NCI-H146 treated with DMSO at 0.1 percent for 48 hours (cell line): ENCODE measurements around the gene NOX5.
"Not testable (repeated sequence)": the region's sequence is repeated elsewhere in the genome, so short reads cannot be mapped to it uniquely, and the experiment has no call there.

ENCODE experiments used
- DNase-seq: peaks from one replicate; lab custom pipeline; 2025; ENCODE audit not compliant: unreplicated experiment; lab: John Stamatoyannopoulos, UW

The NOX5 gene

DNA sequence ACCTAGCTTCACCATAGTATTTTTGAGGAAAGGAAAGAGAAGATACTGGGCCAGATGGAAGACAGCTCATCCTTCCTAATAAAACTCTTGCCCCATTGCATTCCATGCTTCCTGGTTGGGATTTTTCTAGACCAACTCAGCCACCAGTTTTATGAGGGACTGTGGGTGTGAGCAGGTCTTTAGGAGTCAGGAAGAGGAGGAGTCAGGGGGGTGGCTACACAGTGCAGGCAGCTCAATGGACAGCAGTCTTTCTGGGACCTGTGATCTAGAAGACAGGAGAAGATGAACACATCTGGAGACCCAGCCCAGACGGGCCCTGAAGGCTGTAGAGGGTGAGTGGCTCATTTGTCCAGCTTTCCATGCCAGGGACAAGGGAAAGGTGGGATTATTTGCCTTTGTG, at the start of gene NOX5:
Gene NOX5 (plus strand): TSS at position 242 of the 400 bp plus-strand sequence. CDS start 41 bp downstream, at position 283.
- no peak for DNase-seq

- no peak for DNase-seq
Observed at GRCh38 chr15:68966996-68967395, 47.5 kb upstream of the NOX5 start.

DNA sequence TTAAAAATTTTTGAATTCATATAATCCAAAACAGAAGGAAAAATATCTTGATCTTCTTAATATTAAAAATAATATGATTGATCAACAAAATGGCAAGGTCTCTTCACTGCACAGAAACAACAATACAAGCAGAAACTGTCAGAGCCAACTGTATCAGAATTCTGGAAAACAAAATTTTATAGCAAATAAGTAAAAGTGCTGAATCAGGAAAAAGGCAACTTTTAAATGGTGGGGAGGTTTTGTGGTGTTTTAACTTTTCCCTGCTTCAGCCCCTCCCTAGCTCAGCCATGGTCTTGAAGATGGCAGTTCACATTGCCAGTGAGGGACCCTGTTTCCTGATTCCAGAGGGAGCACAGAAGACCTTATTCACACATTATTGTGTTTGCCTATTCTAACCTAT, 46.5 kb upstream of the NOX5 start:
- no peak for DNase-seq

- no peak for DNase-seq
Observed at GRCh38 chr15:68969298-68969697, 45.2 kb upstream of the NOX5 start.

DNA sequence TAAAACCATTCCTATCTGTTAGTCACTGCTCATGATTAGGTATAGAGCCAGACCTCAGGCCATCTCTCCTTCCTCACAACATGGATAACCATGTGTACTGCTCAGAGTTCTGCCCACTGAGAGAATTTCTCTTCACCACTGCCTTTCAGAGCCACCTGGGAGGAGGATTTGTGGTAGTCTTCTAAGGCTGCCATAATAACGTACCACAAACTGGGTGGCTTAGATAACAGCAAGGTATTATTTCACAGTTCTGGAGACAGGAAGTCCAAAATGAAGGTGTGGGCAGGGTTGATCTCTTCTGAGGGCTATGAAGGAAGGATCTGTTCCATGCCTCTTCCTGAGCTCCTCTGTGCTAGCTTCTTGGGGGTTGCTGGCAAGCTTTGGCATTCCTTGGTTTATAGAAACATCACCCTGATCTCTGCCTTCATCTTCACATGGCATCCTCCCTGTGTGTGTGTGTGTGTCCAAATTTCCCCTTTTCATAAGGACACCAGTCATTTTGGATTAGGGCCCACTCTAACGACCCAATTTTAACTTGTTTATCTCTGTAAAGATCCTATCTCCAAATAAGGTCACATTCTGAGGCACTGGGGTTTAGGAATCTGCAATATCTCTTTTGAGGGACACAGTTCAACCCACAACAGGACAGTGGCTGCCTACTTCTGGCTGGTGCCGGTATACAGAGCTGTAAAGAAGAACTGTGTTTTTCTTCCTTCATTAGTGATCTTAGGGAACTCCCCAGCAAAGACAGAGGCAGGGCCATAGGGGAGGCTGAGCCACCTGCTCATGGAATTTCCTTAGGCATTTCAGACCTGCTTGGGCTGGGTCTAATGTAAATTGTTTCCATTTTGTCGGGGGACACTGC, 42.1 kb upstream of the NOX5 start:
- DNase-seq, result no peak

GRCh38 chr15:68975651-68976160, 38.8 kb upstream of the NOX5 start:
- not testable (repeated sequence) for DNase-seq

- DNase-seq, result not testable (repeated sequence)
Observed at GRCh38 chr15:68977426-68977825, 37.1 kb upstream of the NOX5 start.

DNA sequence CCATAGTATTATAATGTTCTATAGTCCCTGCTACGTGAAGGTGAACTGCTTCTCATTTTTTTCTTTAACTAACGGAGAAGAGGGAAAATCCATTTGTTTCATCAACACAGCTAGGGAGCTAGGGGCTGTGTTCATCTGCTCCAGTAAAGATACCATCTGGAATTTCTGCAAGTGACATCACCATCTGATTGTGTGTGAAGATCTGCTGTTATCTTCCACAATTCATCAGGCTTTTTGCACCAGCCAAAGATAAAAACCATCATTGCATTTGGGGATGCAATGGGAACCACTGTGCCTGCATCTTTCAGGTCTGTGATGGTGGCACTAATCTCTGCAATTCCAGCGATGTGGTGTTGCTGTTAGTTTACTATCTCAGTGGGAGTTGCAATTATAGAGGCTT, 35.5 kb upstream of the NOX5 start:
- DNase-seq, result no peak

DNA sequence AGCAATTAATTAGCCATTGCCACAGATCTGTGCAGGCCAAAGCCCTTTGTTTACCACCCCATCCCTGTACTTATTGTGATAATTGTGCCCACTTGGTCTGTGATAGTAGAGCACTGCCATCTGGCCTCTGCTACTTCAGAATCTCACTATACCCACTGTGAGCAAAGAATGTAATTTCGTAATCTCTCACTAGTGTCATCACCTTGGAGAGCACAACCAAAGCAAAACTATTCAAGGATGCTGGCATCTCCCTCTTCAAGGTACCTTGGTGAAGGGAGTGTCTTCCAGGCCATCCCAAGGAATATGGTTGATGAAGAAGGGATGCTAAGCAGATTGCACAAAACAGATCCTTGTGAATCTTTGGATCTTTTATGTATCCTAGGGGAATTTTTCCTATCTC, 34.7 kb upstream of the NOX5 start:
- DNase-seq, result no peak

DNA sequence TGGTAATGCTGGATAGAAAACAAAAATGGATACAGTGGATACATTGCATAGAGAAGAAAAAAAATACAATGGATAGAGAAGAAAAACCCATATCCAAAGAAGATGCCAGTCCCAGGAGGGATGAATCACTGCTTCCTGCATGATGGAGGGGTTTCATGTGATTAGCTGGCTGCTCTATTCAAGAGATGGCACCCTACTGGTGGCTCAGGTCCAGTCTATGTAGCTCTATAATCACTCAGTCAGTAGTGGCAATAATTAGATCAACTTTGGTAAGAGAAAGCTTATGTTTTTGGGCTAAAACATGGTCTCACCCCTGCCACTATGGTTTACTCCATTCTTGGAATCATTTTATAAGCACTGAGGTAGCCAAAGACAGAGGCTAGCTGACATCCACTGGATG, 33.7 kb upstream of the NOX5 start:
- DNase-seq, result no peak

- DNase-seq, result no peak
Observed at GRCh38 chr15:68981941-68982340, 32.6 kb upstream of the NOX5 start.

GRCh38 chr15:68982976-68983563, 31.4 kb upstream of the NOX5 start:
- no peak for DNase-seq

GRCh38 chr15:68983961-68984481, 30.5 kb upstream of the NOX5 start:
- no peak for DNase-seq

GRCh38 chr15:68984586-68984985, 29.9 kb upstream of the NOX5 start:
- DNase-seq, result no peak

DNA sequence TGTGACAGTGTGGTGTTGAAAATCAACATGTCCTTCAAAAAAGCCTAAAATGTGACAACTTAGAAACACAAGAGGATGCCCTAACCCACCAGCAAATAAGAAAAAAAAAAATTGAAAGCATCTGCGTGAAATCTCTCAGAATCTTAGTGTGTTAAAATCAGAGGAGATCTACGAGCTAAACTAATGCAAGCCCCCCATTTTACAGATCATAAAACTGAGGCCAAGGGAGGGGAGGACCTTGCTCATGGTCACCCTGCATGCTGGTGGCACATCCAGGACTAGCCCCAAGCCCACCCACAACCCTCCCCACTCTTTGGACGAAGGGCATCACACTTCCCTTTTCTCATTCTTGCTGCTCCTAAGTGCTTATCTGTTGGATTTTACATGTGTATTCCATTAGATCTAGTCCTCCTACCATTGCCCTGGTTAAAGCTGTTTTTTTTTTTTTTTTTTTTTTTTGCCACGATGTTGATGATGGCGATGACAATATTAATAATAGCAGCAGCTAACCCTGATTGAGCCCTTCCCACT, 29.1 kb upstream of the NOX5 start:
- no peak for DNase-seq

DNA sequence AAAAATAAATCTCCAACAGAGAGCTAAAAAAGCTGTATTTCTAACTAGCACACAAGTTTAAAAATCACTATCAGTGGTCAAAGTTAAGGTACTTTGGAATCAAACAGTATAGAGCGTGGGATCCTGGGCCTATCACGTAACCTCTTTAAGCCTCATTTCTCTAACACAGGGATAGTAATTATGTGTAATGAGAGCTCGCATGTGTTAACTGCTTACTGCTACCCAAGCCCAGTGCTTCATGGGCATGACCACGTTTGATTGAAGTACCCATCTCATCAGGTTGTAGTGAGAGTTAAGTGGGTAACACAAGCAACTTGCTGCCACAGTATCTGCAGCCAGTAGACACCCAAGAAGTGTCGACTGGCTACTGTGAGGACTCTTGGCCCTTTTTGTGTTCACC, 28.2 kb upstream of the NOX5 start:
- no peak for DNase-seq

DNA sequence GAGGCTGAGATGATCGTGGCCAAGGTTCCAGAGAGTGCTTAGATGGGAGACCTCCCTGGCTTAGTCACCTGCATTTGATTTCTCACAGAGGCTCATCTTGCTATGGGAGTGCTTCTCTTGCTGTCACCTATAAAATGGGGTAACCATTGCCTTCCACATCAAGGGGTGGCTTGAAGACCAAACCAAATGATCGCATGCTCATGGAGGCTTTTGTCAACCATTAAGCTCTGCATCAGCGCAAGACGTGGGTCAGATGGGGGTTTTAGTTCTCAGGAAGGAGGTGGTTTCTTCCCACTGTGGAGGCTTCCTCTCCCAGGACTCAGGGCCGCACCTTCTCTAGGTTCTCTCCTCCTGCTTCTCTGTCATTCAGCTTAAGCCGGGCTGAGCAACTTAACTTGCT, 27.4 kb upstream of the NOX5 start:
- no peak for DNase-seq

DNA sequence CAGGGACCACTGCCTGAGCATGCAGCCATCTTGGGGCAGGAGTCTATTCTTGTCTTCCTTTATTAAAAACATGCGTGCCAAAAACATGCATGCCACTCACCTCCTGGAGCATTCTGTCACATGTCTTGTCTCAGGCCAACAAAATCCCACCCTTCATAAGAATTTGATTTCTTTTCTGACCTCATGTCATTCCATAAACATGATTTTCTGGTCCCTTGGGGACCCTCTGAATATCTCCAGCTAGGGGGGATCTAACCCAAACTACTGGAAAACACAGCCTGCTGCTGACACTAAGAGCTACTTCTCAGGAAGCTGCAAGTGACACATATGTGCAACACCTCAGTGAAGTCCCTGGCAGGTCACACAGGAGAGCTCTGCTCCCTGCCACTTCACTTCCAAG, 26.8 kb upstream of the NOX5 start:
- no peak for DNase-seq

DNA sequence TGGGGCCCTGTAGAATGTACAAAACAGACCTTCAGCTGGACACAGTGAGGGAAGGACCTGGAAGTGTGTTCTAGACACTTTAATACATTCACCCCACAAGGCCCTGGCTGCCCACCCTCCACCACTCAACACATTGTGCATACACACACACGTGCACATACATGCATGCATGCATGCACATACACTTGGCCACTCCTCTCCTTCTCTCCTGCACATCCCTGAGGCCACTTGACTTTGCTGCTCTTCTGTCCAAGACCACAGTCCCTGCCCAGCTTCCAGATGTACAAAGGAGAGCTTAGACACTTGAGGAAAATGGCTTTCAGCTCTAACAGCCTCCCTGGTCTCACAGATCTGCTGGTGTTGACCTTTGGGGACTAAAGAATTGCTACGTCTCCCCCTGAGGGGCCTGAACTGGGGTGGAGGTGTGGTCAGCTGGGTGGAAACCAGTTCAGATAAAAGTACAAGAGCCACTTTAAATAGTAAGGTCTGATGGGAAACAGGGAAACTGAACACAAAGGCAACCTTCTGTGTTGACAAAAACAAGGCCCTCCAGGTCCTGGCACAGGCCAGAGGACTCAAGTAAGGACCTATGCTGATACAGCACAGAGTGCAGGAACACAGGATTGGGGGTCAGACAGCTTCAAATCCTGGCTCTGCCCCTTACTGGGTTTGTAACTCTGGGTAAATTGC, 24.8 kb upstream of the NOX5 start:
- no peak for DNase-seq

DNA sequence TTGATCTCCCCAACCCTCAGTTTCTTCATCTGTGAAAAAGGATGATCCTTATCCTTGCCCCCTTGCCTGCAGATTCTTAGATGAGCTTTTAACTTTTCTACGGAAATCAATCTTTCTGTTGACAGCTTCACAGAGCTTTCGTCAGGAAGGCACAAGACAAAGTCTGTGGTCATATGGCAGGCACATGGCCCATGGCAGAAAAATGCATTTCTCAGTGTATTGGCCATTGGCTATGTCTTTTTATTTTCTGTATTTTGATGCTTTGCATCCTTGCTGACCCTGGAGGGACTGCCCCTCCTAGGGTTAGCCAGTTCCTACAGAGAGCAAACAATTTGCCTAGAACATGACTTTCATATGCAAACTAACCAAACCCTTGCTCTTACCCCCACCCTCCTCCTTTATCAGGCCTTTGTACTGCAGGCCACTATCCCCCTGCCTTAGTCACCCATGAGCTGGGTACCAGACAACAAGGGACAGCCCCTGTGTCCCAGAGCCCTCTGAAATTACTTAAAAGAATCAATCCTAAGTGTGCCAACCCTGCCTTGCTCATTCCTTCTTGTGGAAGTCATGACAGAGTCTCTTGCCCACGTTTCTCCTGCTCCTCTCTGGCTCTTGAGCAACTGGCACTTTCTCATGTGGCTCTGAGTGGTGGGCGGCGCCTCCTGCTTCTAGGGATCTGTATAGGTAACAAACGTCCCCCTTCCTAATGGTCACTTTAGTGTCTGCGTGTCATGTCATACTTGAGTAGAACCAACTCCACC, 24.1 kb upstream of the NOX5 start:
- DNase-seq, result no peak
